Measurements from ENCODE around the gene RNU2-1.
"Not testable (repeated sequence)": the region's sequence is repeated elsewhere in the genome, so short reads cannot be mapped to it uniquely, and the experiment has no call there.

RNU2-1 gene

DNA sequence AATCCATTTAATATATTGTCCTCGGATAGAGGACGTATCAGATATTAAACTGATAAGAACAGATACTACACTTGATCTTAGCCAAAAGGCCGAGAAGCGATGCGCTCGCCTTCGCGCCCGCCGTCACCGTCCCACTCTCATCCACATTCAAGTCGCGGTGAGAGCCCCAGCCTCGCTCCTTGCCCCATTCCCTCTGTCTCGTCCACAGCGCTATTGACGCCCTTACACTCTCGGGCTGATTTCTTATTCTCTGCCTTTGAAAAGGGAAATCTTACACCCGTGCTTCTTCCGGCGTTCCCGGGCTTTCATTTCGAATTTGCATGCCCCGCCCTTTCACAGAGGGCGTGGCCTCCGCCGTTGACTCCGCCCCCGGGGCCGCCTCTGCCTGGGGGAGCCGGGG lies at the start of gene RNU2-1:
TSS of gene RNU2-1 (minus strand) at position 101 of the 400 bp plus-strand sequence.
- in situ Hi-C loops (cut with HindIII; ENCODE audit: low pct_unique_long_range_greater_than_20kb, low sequenced_read_pairs); DNase-seq (ENCODE audit: low read depth in 1 of 2, low spot score in 1 of 2): not testable (repeated sequence)

DNA sequence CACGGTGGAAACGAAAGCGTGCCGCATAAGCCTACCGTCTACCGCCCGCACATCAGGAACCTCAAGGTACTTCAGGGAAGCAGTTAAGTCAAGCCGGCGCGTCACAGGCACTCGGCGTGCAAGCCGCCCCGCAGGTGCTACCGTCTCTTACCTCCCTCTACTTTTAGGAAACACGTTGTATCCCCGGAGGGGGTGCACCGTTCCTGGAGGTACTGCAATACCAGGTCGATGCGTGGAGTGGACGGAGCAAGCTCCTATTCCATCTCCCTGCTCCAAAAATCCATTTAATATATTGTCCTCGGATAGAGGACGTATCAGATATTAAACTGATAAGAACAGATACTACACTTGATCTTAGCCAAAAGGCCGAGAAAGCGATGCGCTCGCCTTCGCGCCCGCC lies 39.1 kb upstream of the RNU2-1 start:
- DNase-seq (ENCODE audit: low read depth in 1 of 2, low spot score in 1 of 2); in situ Hi-C loops (cut with HindIII; ENCODE audit: low pct_unique_long_range_greater_than_20kb, low sequenced_read_pairs): not testable (repeated sequence)

DNA sequence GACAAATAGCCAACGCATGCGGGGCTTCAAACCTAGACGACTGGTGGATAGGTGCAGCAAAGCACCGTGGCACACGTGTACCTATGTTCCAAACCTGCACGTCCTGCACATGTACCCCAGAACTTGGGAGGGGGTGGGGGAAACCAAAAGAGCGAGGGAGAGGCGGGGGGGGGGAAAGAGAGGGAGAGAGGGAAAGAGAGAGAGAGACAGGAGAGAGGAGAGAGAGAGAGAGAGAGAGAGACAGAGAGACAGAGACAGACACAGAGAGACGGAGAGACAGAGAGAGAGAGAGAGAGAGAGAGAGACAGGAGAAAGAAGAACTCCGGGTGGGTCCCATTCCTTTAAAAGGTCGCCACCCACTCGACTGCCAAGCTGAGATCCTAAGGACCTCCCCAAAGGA lies 38.7 kb upstream of the RNU2-1 start:
- DNase-seq (ENCODE audit: low read depth in 1 of 2, low spot score in 1 of 2); in situ Hi-C loops (cut with HindIII; ENCODE audit: low pct_unique_long_range_greater_than_20kb, low sequenced_read_pairs): not testable (repeated sequence)

DNA sequence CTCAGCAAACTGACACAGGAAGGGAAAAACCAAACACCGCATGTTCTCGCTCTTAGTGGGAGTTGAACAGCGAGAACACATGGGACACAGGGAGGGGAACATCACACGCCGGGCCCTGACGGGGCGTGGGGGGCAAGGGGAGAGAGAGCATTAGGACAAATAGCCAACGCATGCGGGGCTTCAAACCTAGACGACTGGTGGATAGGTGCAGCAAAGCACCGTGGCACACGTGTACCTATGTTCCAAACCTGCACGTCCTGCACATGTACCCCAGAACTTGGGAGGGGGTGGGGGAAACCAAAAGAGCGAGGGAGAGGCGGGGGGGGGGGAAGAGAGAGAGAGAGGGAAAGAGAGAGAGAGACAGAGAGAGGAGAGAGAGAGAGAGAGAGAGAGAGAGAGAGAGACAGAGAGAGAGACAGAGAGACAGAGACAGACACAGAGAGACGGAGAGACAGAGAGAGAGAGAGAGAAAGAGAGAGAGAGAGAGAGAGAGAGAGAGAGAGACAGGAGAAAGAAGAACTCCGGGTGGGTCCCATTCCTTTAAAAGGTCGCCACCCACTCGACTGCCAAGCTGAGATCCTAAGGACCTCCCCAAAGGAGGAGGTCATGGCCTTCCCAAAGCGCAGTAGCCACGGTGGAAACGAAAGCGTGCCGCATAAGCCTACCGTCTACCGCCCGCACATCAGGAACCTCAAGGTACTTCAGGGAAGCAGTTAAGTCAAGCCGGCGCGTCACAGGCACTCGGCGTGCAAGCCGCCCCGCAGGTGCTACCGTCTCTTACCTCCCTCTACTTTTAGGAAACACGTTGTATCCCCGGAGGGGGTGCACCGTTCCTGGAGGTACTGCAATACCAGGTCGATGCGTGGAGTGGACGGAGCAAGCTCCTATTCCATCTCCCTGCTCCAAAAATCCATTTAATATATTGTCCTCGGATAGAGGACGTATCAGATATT lies 37.1 kb upstream of the RNU2-1 start:
- in situ Hi-C loops (cut with HindIII; ENCODE audit: low pct_unique_long_range_greater_than_20kb, low sequenced_read_pairs); DNase-seq (ENCODE audit: low read depth in 1 of 2, low spot score in 1 of 2): not testable (repeated sequence)

DNA sequence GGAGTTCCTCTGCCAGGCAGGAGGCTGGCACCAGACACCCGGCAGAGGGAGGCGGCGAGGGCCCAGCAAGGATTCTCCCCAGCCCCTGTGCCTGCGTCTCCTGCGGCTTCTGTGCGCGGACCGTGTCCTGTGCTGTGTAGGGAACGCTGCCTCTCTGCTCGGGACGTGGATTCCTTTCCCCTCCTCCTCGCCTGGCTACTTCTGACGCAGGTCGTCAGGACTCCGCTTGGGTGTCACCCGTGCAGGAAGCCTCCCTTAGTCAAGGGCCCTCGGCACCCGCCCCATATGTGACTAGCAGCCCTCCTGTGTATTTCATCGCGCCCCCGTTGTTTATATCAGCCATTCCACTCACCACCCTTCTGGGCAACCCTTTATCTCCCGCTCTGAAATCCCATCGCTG lies 12.7 kb upstream of the RNU2-1 start:
- DNase-seq (ENCODE audit: low read depth in 1 of 2, low spot score in 1 of 2); in situ Hi-C loops (cut with HindIII; ENCODE audit: low pct_unique_long_range_greater_than_20kb, low sequenced_read_pairs): not testable (repeated sequence)

DNA sequence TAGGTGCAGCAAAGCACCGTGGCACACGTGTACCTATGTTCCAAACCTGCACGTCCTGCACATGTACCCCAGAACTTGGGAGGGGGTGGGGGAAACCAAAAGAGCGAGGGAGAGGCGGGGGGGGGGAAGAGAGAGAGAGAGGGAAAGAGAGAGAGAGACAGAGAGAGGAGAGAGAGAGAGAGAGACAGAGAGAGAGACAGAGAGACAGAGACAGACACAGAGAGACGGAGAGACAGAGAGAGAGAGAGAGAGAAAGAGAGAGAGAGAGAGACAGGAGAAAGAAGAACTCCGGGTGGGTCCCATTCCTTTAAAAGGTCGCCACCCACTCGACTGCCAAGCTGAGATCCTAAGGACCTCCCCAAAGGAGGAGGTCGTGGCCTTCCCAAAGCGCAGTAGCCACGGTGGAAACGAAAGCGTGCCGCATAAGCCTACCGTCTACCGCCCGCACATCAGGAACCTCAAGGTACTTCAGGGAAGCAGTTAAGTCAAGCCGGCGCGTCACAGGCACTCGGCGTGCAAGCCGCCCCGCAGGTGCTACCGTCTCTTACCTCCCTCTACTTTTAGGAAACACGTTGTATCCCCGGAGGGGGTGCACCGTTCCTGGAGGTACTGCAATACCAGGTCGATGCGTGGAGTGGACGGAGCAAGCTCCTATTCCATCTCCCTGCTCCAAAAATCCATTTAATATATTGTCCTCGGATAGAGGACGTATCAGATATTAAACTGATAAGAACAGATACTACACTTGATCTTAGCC lies 7.0 kb upstream of the RNU2-1 start:
- DNase-seq (ENCODE audit: low read depth in 1 of 2, low spot score in 1 of 2); in situ Hi-C loops (cut with HindIII; ENCODE audit: low pct_unique_long_range_greater_than_20kb, low sequenced_read_pairs): not testable (repeated sequence)

DNA sequence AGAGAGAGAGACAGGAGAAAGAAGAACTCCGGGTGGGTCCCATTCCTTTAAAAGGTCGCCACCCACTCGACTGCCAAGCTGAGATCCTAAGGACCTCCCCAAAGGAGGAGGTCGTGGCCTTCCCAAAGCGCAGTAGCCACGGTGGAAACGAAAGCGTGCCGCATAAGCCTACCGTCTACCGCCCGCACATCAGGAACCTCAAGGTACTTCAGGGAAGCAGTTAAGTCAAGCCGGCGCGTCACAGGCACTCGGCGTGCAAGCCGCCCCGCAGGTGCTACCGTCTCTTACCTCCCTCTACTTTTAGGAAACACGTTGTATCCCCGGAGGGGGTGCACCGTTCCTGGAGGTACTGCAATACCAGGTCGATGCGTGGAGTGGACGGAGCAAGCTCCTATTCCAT lies 5.8 kb upstream of the RNU2-1 start:
- in situ Hi-C loops (cut with HindIII; ENCODE audit: low pct_unique_long_range_greater_than_20kb, low sequenced_read_pairs); DNase-seq (ENCODE audit: low read depth in 1 of 2, low spot score in 1 of 2): not testable (repeated sequence)

DNA sequence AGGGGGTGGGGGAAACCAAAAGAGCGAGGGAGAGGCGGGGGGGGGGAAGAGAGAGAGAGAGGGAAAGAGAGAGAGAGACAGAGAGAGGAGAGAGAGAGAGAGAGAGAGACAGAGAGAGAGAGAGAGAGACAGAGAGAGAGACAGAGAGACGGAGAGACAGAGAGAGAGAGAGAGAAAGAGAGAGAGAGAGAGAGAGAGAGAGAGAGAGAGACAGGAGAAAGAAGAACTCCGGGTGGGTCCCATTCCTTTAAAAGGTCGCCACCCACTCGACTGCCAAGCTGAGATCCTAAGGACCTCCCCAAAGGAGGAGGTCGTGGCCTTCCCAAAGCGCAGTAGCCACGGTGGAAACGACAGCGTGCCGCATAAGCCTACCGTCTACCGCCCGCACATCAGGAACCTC lies 514 bp downstream of the RNU2-1 start:
- DNase-seq (ENCODE audit: low read depth in 1 of 2, low spot score in 1 of 2); in situ Hi-C loops (cut with HindIII; ENCODE audit: low pct_unique_long_range_greater_than_20kb, low sequenced_read_pairs): not testable (repeated sequence)

DNA sequence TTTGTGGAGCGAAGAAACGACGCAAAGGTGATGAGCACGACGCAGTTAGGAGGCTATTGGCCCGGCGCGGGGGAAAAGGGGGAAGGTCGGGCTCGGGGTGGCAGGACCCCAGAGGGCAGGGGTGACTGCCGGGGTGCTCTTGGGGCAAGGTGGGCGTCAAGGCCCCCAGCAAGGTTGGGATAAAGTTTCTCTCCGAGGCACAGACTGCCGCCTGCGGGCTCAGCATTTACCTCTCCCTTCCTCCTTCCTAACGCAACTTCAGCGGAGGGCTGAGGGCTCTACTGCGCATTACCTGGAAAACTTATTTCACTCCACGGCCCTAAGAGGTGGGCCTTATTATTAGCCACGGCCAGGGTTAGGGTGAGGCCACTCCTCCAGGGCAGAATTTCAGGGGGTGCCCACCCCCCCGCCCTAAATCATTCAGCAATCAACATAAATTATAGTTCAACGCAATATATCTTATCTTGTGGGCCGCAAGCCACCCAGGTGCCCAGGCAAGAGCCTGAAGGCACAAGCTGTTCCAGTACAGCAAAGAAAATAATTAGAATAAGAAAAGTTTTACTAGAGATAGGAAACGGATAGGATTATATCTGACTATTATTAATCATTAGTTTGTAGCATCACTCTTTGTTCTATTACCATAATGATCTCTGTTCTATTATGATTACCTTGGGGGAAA lies 1.6 kb downstream of the RNU2-1 start:
- DNase-seq (ENCODE audit: low read depth in 1 of 2, low spot score in 1 of 2); in situ Hi-C loops (cut with HindIII; ENCODE audit: low pct_unique_long_range_greater_than_20kb, low sequenced_read_pairs): not testable (repeated sequence)

DNA sequence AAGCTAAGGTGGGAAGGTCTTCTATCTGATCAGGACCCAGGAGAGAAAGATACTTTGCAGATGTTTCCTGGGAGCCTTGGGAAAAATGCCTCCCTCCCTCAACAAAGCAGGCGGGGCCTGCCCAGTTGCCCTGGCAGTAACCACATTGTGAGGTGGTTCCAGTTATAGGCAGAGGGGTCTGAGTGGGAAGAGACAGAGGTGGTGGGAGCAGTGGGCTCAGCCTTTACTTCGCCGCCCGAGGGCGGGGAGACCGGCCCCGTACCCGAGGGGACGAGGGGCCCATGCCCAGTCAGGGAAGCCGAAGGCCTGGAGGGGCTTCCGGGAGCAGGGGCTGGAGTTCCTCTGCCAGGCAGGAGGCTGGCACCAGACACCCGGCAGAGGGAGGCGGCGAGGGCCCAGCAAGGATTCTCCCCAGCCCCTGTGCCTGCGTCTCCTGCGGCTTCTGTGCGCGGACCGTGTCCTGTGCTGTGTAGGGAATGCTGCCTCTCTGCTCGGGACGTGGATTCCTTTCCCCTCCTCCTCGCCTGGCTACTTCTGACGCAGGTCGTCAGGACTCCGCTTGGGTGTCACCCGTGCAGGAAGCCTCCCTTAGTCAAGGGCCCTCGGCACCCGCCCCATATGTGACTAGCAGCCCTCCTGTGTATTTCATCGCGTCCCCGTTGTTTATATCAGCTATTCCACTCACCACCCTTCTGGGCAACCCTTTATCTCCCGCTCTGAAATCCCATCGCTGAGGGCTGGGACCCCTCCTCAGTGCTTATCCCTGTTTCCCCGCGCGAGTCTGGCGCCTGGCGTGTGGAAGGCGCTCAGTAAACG lies 2.4 kb downstream of the RNU2-1 start:
- DNase-seq (ENCODE audit: low read depth in 1 of 2, low spot score in 1 of 2); in situ Hi-C loops (cut with HindIII; ENCODE audit: low pct_unique_long_range_greater_than_20kb, low sequenced_read_pairs): not testable (repeated sequence)

DNA sequence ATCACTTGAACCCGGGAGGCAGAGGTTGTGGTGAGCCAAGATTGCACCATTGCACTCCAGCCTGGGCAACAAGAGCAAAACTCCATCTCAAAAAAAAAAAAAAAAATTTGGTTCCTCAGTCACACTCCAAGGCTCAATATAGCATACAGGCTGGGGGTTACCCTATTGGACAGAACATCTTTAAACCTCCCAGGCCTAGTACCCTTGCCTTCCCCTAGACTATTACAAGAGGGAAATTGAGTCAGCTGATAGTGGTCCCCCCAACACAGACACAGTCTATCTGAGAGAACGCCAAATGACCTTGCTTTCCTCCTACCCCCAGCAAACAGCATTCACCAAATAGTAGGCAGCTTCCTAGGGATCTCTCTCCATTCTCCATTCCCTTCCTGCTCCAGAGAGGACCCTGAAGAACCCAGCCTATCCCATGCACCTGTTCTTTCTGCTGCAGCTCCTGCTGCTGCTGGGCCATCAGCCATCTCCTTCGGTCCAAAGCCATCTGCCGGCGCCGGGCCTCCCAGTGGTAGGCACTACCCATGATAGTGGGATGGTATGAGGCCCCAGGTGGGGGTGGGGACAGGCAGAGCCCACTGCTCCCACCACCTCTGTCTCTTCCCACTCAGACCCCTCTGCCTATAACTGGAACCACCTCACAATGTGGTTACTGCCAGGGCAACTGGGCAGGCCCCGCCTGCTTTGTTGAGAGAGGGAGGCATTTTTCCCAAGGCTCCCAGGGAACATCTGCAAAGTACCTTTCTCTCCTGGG lies 5.6 kb downstream of the RNU2-1 start, which contains the start of gene CCDC200:
TSS of gene CCDC200 (minus strand) at position 604 of the 763 bp plus-strand sequence. CDS start at position 535, 69 bp downstream.
- in situ Hi-C loops (cut with HindIII; ENCODE audit: low pct_unique_long_range_greater_than_20kb, low sequenced_read_pairs); DNase-seq (ENCODE audit: low read depth in 1 of 2, low spot score in 1 of 2): not testable (repeated sequence)

DNA sequence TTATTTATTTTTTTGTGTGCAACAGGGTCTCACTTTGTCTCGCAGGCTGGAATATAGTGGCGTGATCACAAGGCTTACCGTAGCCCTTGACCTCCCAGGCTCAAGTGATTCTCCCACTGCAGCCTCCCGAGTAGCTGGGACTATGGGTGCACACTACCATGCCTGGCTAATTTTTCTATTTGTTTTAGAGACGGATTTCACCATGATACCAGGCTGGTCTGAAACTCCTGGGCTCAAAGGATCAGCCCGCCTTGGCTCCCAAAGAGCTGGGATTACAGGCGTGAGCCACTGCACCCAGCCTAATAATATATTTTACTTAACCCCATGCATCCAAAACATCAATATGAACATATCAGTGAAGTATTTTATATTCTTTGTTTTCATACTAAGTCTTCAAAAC lies 7.4 kb downstream of the RNU2-1 start:
- DNase-seq (ENCODE audit: low read depth in 1 of 2, low spot score in 1 of 2), result no peak
- no peak for TF ChIP-seq JUND (IDR thresholded peaks at IDR 0.05; ENCODE audit: low read depth)
- in situ Hi-C loops (cut with HindIII; ENCODE audit: low pct_unique_long_range_greater_than_20kb, low sequenced_read_pairs), result no loop called here
